Measurements from ENCODE around the gene ASAP3. TPM values are rescaled to one million over a fixed set of nuclear protein-coding genes. Genes with fewer than 3 reads are reported as not detected.

ASAP3 gene
- total and polyA plus RNA-seq, 4 donors = 8.3 to 25.9 (median 16.7) TPM

- no peaks in the 10 kb centered on the region for H3K36me3 ChIP-seq (ENCODE audit: control insufficient read depth in 4 of 4, insufficient read depth in 3 of 4, low read depth in 1 of 4, low read length in 3 of 4)
- 79% methylated on average over 6 of the region's 6 CpGs for WGBS
- DNase-seq (ENCODE audit: low spot score) = no peak
- H3K9ac ChIP-seq (ENCODE audit: low read depth in 1 of 2, low read length in 2 of 2) = no peak overlapping the region
- TF ChIP-seq FOXA2 (IDR thresholded peaks at IDR 0.05) = no peak
- H3K4me1 ChIP-seq (ENCODE audit: control insufficient read depth in 4 of 4, insufficient read depth in 4 of 4, low read length in 3 of 4) = peaks cover 12 to 18% (median 14%) of the 10 kb centered on the region in 4 donors
- no peaks in the 10 kb centered on the region for H3K9me3 ChIP-seq (ENCODE audit: control insufficient read depth in 4 of 4, low read length in 3 of 4)
- H3K27me3 ChIP-seq (ENCODE audit: control insufficient read depth in 4 of 4, insufficient read depth in 4 of 4, low read length in 3 of 4) = no peaks in the 10 kb centered on the region
- H3K27ac ChIP-seq (ENCODE audit: low read depth in 1 of 2, low read length in 2 of 2) = no peak overlapping the region
- H3K4me3 ChIP-seq (ENCODE audit: low read depth in 1 of 3, low read length in 3 of 3) = no peak overlapping the region
Observed at GRCh38 chr1:23527900-23528249, 43.9 kb upstream of the ASAP3 start.

GRCh38 chr1:23527366-23527765 is 43.4 kb upstream of the ASAP3 start:
- Histone ChIP-seq H3K36me3 (ENCODE audit: control insufficient read depth in 4 of 4, insufficient read depth in 3 of 4, low read depth in 1 of 4, low read length in 3 of 4) (no peaks in the 10 kb centered on the region), H3K27ac (ENCODE audit: low read depth in 1 of 2, low read length in 2 of 2) (no peak overlapping the region), H3K9me3 (ENCODE audit: control insufficient read depth in 4 of 4, low read length in 3 of 4) (no peaks in the 10 kb centered on the region), H3K4me1 (ENCODE audit: control insufficient read depth in 4 of 4, insufficient read depth in 4 of 4, low read length in 3 of 4) (peaks cover 12 to 18% (median 14%) of the 10 kb centered on the region in 4 donors), H3K27me3 (ENCODE audit: control insufficient read depth in 4 of 4, insufficient read depth in 4 of 4, low read length in 3 of 4) (no peaks in the 10 kb centered on the region), H3K4me3 (ENCODE audit: low read depth in 1 of 3, low read length in 3 of 3) (no peak overlapping the region), H3K9ac (ENCODE audit: low read depth in 1 of 2, low read length in 2 of 2) (no peak overlapping the region)
- WGBS = 84% methylated on average over 7 of the region's 7 CpGs
- TF ChIP-seq GABPA (IDR thresholded peaks at IDR 0.05 in 1 of 2, conservative IDR thresholded peaks at IDR 0.05 in 1 of 2) = no peak
- TF ChIP-seq ATF3 (IDR thresholded peaks at IDR 0.05) = no peak
- DNase-seq (ENCODE audit: low spot score) = no peak

- Histone ChIP-seq H3K9me3 (ENCODE audit: control insufficient read depth in 4 of 4, low read length in 3 of 4) (no peaks in the 10 kb centered on the region), H3K27ac (ENCODE audit: low read depth in 1 of 2, low read length in 2 of 2) (no peak overlapping the region), H3K36me3 (ENCODE audit: control insufficient read depth in 4 of 4, insufficient read depth in 3 of 4, low read depth in 1 of 4, low read length in 3 of 4) (no peaks in the 10 kb centered on the region), H3K9ac (ENCODE audit: low read depth in 1 of 2, low read length in 2 of 2) (no peak overlapping the region), H3K27me3 (ENCODE audit: control insufficient read depth in 4 of 4, insufficient read depth in 4 of 4, low read length in 3 of 4) (no peaks in the 10 kb centered on the region), H3K4me1 (ENCODE audit: control insufficient read depth in 4 of 4, insufficient read depth in 4 of 4, low read length in 3 of 4) (peaks cover 10 to 14% (median 12%) of the 10 kb centered on the region in 4 donors), H3K4me3 (ENCODE audit: low read depth in 1 of 3, low read length in 3 of 3) (no peak overlapping the region)
- no peak for DNase-seq (ENCODE audit: low spot score)
- TF ChIP-seq HNF4G (IDR thresholded peaks at IDR 0.05) (no peak), MAX (IDR thresholded peaks at IDR 0.05) (no peak), NR2F2 (IDR thresholded peaks at IDR 0.05) (no peak), CTCF (IDR thresholded peaks at IDR 0.05; ENCODE audit: low read depth, low read length, missing input control) (no peak), SP1 (IDR thresholded peaks at IDR 0.05) (no peak), TAF1 (conservative IDR thresholded peaks at IDR 0.05) (no peak), FOXA2 (IDR thresholded peaks at IDR 0.05) (no peak), HNF4A (conservative IDR thresholded peaks at IDR 0.05) (no peak), JUND (IDR thresholded peaks at IDR 0.05) (no peak), YY1 (IDR thresholded peaks at IDR 0.05) (no peak), RAD21 (IDR thresholded peaks at IDR 0.05) (no peak), ZBTB33 (IDR thresholded peaks at IDR 0.05) (no peak), REST (IDR thresholded peaks at IDR 0.05) (no peak), RXRA (IDR thresholded peaks at IDR 0.05) (no peak), ATF3 (IDR thresholded peaks at IDR 0.05) (no peak), EGR1 (IDR thresholded peaks at IDR 0.05; ENCODE audit: low read depth in 2 of 2) (no peak), GABPA (IDR thresholded peaks at IDR 0.05 in 1 of 2, conservative IDR thresholded peaks at IDR 0.05 in 1 of 2) (no peak)
- WGBS = 95% methylated on average over 8 of the region's 8 CpGs
Observed at GRCh38 chr1:23526329-23527041, 42.5 kb upstream of the ASAP3 start.
